ENCODE results near the gene ZSCAN5C.

GRCh38 chr19:56170261-56170660, 31.8 kb upstream of the ZSCAN5C start:
- TF ChIP-seq ZNF274 (IDR thresholded peaks at IDR 0.05; ENCODE audit: low read depth, low read length) = no peak
- TF ChIP-seq YY1 (IDR thresholded peaks at IDR 0.05; ENCODE audit: insufficient read depth, insufficient read length) = no peak
- no peak for TF ChIP-seq SUZ12 (IDR thresholded peaks at IDR 0.05; ENCODE audit: extremely low read depth, insufficient read depth, insufficient read length)
